ENCODE results near the gene SLC35D3. TPM values are rescaled to one million over a fixed set of nuclear protein-coding genes. Genes with fewer than 3 reads are reported as not detected.
A peak's percentile ranks its signal among the peaks of the same experiment; 100 is the strongest.

The SLC35D3 gene
- total RNA-seq, 1 donor from 2014 or later = 0.58 TPM

DNA sequence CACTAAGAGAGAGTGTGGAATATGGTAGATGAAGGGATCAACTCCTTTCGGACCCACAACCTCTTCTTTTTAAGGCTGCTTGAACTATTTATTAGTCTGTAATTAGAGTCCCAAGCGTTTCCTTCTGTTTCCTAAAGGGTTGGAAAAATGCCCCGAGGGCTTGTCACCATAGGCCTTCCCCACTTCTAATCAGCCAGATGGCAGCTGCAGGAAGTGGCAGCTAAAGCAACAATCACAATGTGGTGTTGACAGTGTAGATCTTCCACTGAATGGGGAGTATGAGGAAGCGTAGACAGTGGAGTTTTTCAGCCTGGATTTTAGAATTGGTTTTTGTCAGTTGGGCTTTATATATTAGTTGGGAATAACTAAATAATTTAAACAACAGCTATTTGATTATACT is 40.6 kb downstream of the SLC35D3 start:
- no peaks in the 10 kb centered on the region for H3K9me3 ChIP-seq (ENCODE audit: low read depth)
- no peaks in the 10 kb centered on the region for H3K27me3 Mint-ChIP-seq (ENCODE audit: insufficient read depth, low read depth)
- H3K4me2 ChIP-seq = peak overlapping the region; percentile 1
- H3K9me3 Mint-ChIP-seq = no peaks in the 10 kb centered on the region
- H3K4me3 ChIP-seq = no peak overlapping the region
- no peaks in the 10 kb centered on the region for H3K36me3 ChIP-seq
- peak overlapping the region; percentile 77 for H2AFZ ChIP-seq (replicated peaks)
- H3K27ac Mint-ChIP-seq = no peak overlapping the region
- no peak overlapping the region for H3K4me3 Mint-ChIP-seq
- no peak overlapping the region for H3K9ac ChIP-seq
- peaks cover 3% of the 10 kb centered on the region for H3K4me1 ChIP-seq
- no peaks in the 10 kb centered on the region for H3K36me3 Mint-ChIP-seq
- DNase-seq (ENCODE audit: low spot score) = peak; percentile 35
- peaks cover 22% of the 10 kb centered on the region for H3K4me1 Mint-ChIP-seq
- no peaks in the 10 kb centered on the region for H4K20me1 ChIP-seq (ENCODE audit: low read depth)
- no peaks in the 10 kb centered on the region for H3K27me3 ChIP-seq
- H3K79me2 ChIP-seq (ENCODE audit: low read depth) = no peaks in the 10 kb centered on the region
- H3K27ac ChIP-seq = no peak overlapping the region
- no peak for TF ChIP-seq EZH2phosphoT487 (IDR thresholded peaks at IDR 0.05)
- no peak for TF ChIP-seq EZH2 (IDR thresholded peaks at IDR 0.05)
- TF ChIP-seq, protein P1, sequence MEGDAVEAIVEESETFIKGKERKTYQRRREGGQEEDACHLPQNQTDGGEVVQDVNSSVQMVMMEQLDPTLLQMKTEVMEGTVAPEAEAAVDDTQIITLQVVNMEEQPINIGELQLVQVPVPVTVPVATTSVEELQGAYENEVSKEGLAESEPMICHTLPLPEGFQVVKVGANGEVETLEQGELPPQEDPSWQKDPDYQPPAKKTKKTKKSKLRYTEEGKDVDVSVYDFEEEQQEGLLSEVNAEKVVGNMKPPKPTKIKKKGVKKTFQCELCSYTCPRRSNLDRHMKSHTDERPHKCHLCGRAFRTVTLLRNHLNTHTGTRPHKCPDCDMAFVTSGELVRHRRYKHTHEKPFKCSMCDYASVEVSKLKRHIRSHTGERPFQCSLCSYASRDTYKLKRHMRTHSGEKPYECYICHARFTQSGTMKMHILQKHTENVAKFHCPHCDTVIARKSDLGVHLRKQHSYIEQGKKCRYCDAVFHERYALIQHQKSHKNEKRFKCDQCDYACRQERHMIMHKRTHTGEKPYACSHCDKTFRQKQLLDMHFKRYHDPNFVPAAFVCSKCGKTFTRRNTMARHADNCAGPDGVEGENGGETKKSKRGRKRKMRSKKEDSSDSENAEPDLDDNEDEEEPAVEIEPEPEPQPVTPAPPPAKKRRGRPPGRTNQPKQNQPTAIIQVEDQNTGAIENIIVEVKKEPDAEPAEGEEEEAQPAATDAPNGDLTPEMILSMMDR (IDR thresholded peaks at IDR 0.05) = no peak
- H3F3A ChIP-seq (ENCODE audit: low read depth) = no peaks in the 10 kb centered on the region

GRCh38 chr6:136963259-136963658 is 41.2 kb downstream of the SLC35D3 start:
- H3K79me2 ChIP-seq (ENCODE audit: low read depth) = no peaks in the 10 kb centered on the region

DNA sequence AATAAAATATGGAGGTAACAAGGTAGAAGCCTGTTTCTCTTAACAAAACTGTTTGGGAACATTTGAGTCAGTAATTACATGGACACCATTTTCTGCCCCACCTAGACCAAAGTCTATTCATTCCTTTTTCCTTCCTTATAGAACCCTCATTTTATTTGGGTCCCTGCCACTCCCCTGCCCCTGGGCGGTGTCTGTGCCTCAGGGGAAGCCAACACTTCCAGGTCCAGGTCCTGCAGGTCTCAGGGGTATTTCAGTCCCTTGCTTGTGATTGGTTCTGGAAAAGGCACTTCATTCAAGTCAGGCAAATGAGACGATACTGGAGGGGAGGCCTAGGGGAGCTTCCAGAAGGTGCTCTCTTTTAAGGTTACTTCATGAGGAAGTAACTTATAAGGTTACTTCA is 42.3 kb downstream of the SLC35D3 start:
- no peak overlapping the region for H2AFZ ChIP-seq (replicated peaks)

More at GRCh38 chr6:136963259-136963658, 41.2 kb downstream of the SLC35D3 start:
- Histone ChIP-seq H2AFZ (replicated peaks) (no peak overlapping the region), H3K36me3 (no peaks in the 10 kb centered on the region), H3K27me3 (no peaks in the 10 kb centered on the region), H3K4me2 (no peak overlapping the region), H3F3A (ENCODE audit: low read depth) (no peaks in the 10 kb centered on the region), H3K9ac (no peak overlapping the region), H3K27ac (no peak overlapping the region), H3K4me1 (peaks cover 3% of the 10 kb centered on the region), H3K9me3 (ENCODE audit: low read depth) (no peaks in the 10 kb centered on the region), H4K20me1 (ENCODE audit: low read depth) (no peaks in the 10 kb centered on the region), H3K4me3 (no peak overlapping the region)
- Mint-ChIP-seq H3K27ac (no peak overlapping the region), H3K27me3 (ENCODE audit: insufficient read depth, low read depth) (no peaks in the 10 kb centered on the region), H3K9me3 (no peaks in the 10 kb centered on the region), H3K4me3 (no peak overlapping the region), H3K4me1 (peaks cover 21% of the 10 kb centered on the region), H3K36me3 (no peaks in the 10 kb centered on the region)
- TF ChIP-seq EZH2 (IDR thresholded peaks at IDR 0.05) (no peak), EZH2phosphoT487 (IDR thresholded peaks at IDR 0.05) (no peak)
- TF ChIP-seq, protein P1 (IDR thresholded peaks at IDR 0.05) = no peak
- DNase-seq (ENCODE audit: low spot score) = no peak

More for the DNA sequence above, 42.3 kb downstream of the SLC35D3 start:
- no peaks in the 10 kb centered on the region for H3F3A ChIP-seq (ENCODE audit: low read depth)
- H3K79me2 ChIP-seq (ENCODE audit: low read depth) = no peaks in the 10 kb centered on the region
- no peaks in the 10 kb centered on the region for H4K20me1 ChIP-seq (ENCODE audit: low read depth)
- peaks cover 3% of the 10 kb centered on the region for H3K4me1 ChIP-seq
- no peak overlapping the region for H3K4me3 ChIP-seq
- H3K36me3 Mint-ChIP-seq = no peaks in the 10 kb centered on the region
- no peak overlapping the region for H3K27ac ChIP-seq
- H3K27me3 ChIP-seq = no peaks in the 10 kb centered on the region
- H3K27me3 Mint-ChIP-seq (ENCODE audit: insufficient read depth, low read depth) = no peaks in the 10 kb centered on the region
- H3K4me3 Mint-ChIP-seq = no peak overlapping the region
- no peak overlapping the region for H3K4me2 ChIP-seq
- no peak for TF ChIP-seq EZH2 (IDR thresholded peaks at IDR 0.05)
- TF ChIP-seq, protein P1 (IDR thresholded peaks at IDR 0.05) = no peak
- no peak for TF ChIP-seq EZH2phosphoT487 (IDR thresholded peaks at IDR 0.05)
- no peak for DNase-seq (ENCODE audit: low spot score)
- peaks cover 12% of the 10 kb centered on the region for H3K4me1 Mint-ChIP-seq
- no peaks in the 10 kb centered on the region for H3K9me3 ChIP-seq (ENCODE audit: low read depth)
- H3K9ac ChIP-seq = no peak overlapping the region
- no peaks in the 10 kb centered on the region for H3K36me3 ChIP-seq
- no peak overlapping the region for H3K27ac Mint-ChIP-seq
- H3K9me3 Mint-ChIP-seq = no peaks in the 10 kb centered on the region
